ENCODE data around the gene ZNF157. TPM values are rescaled to one million over a fixed set of nuclear protein-coding genes. Genes with fewer than 3 reads are reported as not detected.

ZNF157 gene
- total RNA-seq, 1 donor from 2014 or later: 0.47 TPM

DNA sequence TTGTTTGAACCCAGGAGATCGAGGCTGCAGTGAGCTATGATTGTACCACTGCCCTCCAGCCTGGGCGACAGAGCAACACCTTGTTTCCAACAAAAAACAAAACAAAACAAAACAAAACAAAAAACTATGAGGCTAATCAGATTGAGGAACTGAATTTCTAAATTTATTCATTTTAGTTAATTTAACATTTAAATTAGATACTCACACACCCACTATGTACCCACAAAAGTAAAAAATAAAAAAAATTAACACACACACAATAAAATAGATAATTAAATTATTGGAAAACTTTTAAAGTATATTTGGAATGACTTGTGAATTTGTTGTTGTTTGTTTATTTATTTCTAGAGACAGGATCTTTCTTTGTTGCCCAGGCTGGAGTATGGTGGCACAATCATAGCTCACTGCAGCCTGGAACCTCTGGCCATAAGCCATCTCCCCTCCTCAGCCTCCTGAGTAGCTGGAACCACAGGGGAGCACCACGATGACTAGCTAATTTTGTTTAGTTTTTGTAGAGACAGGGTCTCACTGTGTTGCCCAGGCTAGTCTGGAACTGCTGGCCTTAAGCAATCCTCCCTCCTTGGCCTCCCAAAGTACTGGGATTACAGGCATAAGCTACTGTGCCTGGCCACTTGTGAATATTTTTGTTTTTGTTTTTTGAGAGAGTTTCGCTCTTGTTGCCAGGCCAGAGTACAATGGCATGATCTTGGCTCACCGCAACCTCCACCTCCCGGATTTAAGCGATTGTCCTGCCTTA is 9.8 kb upstream of the ZNF157 start:
- no peak overlapping the region for H3K27ac ChIP-seq
- no peak overlapping the region for H3K4me3 ChIP-seq
- peak overlapping the region; percentile 50 for H3K27ac Mint-ChIP-seq
- no peaks in the 10 kb centered on the region for H3K27me3 ChIP-seq
- H3K9me3 Mint-ChIP-seq: peaks cover 6% of the 10 kb centered on the region
- H3K9me3 ChIP-seq (ENCODE audit: low read depth): no peaks in the 10 kb centered on the region
- H3K9ac ChIP-seq: no peak overlapping the region
- H4K20me1 ChIP-seq (ENCODE audit: low read depth): no peaks in the 10 kb centered on the region
- peaks cover 23% of the 10 kb centered on the region for H3K4me1 Mint-ChIP-seq
- no peak overlapping the region for H2AFZ ChIP-seq (replicated peaks)
- no peak overlapping the region for H3K4me2 ChIP-seq
- no peaks in the 10 kb centered on the region for H3K36me3 ChIP-seq
- H3K4me1 ChIP-seq: peaks cover 9% of the 10 kb centered on the region
- peak overlapping the region; percentile 48 for H3K4me3 Mint-ChIP-seq
- no peaks in the 10 kb centered on the region for H3K36me3 Mint-ChIP-seq
- no peak for DNase-seq (ENCODE audit: low spot score)
- no peak for TF ChIP-seq EZH2phosphoT487 (IDR thresholded peaks at IDR 0.05)
- no peak for TF ChIP-seq CTCF (IDR thresholded peaks at IDR 0.05)
- no peak for TF ChIP-seq EZH2 (IDR thresholded peaks at IDR 0.05)
- H3K27me3 Mint-ChIP-seq (ENCODE audit: insufficient read depth, low read depth): peaks cover 8% of the 10 kb centered on the region
- peaks cover 28% of the 10 kb centered on the region for H3F3A ChIP-seq (ENCODE audit: low read depth)
- H3K79me2 ChIP-seq (ENCODE audit: low read depth): no peaks in the 10 kb centered on the region

DNA sequence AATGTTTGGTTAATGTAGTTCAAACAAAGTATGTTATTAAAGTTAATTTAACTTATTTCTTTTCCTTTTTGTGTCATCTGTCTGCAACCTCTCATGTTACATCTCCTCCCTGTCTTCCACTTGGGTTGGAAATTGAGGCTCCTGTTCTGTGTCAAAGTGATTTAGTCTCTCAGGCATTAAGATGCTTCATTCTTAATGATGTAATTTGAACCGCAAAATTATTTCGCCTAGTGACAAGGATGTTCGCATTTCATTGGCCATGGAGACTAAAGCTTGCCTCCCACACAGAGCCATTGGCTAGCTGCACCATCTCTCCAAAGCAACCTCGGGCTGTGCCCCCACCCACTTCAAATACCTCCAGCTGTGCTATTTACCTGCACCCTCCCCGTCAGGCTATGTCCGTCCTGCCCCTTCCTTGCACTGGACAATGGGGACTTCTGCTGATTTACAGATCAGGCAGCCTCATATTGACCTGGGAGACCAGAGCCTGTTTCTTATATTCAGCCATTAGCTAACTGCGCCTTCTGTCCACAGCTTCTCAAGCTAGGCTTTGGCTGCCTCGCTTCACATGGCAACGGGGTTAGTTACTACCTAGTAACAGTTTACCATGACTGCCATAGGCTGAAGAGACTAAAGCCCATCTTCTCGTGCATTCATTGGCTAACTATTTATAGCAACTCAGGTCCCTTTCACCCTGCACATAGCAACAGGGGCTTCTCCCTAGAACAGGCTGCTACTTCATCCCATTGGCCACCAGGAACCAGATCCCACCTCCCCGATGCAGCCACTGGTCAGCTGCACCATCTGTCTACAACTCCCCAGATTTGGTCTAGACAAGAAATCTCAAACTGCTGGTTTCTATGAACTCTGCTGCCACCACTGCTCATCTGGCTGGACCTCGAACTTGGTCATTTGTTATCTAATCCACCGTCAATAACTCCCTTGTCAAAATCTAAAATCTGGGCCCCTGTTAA is 8.6 kb upstream of the ZNF157 start:
- H3K4me3 Mint-ChIP-seq: peak overlapping the region; percentile 85
- Histone ChIP-seq H3K4me1 (peaks cover 9% of the 10 kb centered on the region), H3K79me2 (ENCODE audit: low read depth) (no peaks in the 10 kb centered on the region), H4K20me1 (ENCODE audit: low read depth) (no peaks in the 10 kb centered on the region), H3K9me3 (ENCODE audit: low read depth) (no peaks in the 10 kb centered on the region), H3K27me3 (no peaks in the 10 kb centered on the region), H3F3A (ENCODE audit: low read depth) (peaks cover 30% of the 10 kb centered on the region), H3K9ac (no peak overlapping the region), H3K36me3 (no peaks in the 10 kb centered on the region), H3K4me3 (peak overlapping the region; percentile 41), H3K27ac (peak overlapping the region; percentile 88), H3K4me2 (peak overlapping the region; percentile 64), H2AFZ (replicated peaks) (no peak overlapping the region)
- no peaks in the 10 kb centered on the region for H3K36me3 Mint-ChIP-seq
- peak; percentile 91 for DNase-seq (ENCODE audit: low spot score)
- peaks cover 6% of the 10 kb centered on the region for H3K27me3 Mint-ChIP-seq (ENCODE audit: insufficient read depth, low read depth)
- TF ChIP-seq EZH2 (IDR thresholded peaks at IDR 0.05) (no peak), EZH2phosphoT487 (IDR thresholded peaks at IDR 0.05) (no peak), CTCF (IDR thresholded peaks at IDR 0.05) (no peak)
- peaks cover 6% of the 10 kb centered on the region for H3K9me3 Mint-ChIP-seq
- peaks cover 30% of the 10 kb centered on the region for H3K4me1 Mint-ChIP-seq
- peak overlapping the region; percentile 99 for H3K27ac Mint-ChIP-seq

GRCh38 chrX:47366041-47366722 is 4.2 kb upstream of the ZNF157 start:
- Histone ChIP-seq H3K4me3 (peak overlapping the region; percentile 60), H3K4me1 (peaks cover 6% of the 10 kb centered on the region), H2AFZ (replicated peaks) (peak overlapping the region; percentile 90), H3K36me3 (no peaks in the 10 kb centered on the region), H3K27ac (peak overlapping the region; percentile 51), H3K4me2 (peak overlapping the region; percentile 74), H3K9me3 (ENCODE audit: low read depth) (no peaks in the 10 kb centered on the region), H3F3A (ENCODE audit: low read depth) (peaks cover 23% of the 10 kb centered on the region), H3K79me2 (ENCODE audit: low read depth) (no peaks in the 10 kb centered on the region), H4K20me1 (ENCODE audit: low read depth) (no peaks in the 10 kb centered on the region), H3K27me3 (no peaks in the 10 kb centered on the region), H3K9ac (no peak overlapping the region)
- Mint-ChIP-seq H3K9me3 (peaks cover 2% of the 10 kb centered on the region), H3K27ac (peak overlapping the region; percentile 99), H3K4me1 (peaks cover 28% of the 10 kb centered on the region), H3K27me3 (ENCODE audit: insufficient read depth, low read depth) (peaks cover 5% of the 10 kb centered on the region), H3K4me3 (peak overlapping the region; percentile 88), H3K36me3 (no peaks in the 10 kb centered on the region)
- DNase-seq (ENCODE audit: low spot score): peak; percentile 79
- TF ChIP-seq EZH2 (IDR thresholded peaks at IDR 0.05) (no peak), CTCF (IDR thresholded peaks at IDR 0.05) (no peak), EZH2phosphoT487 (IDR thresholded peaks at IDR 0.05) (no peak)

All from neural progenitor cell (in vitro differentiated cells).